Measurements from ENCODE around the gene SYNGR3. TPM values are rescaled to one million over a fixed set of nuclear protein-coding genes. Genes with fewer than 3 reads are reported as not detected.

SYNGR3 gene
- total RNA-seq, 1 donor from 2014 or later = 1.4 TPM

- no peak for DNase-seq (ENCODE audit: low spot score)
These were observed 12.6 kb upstream of the SYNGR3 start for GRCh38 chr16:1976951-1977874.

- DNase-seq (ENCODE audit: low spot score) = no peak
These were observed 11.9 kb upstream of the SYNGR3 start for GRCh38 chr16:1977875-1978268.

GRCh38 chr16:1978476-1979120 is 11.2 kb upstream of the SYNGR3 start:
- DNase-seq (ENCODE audit: low spot score) = no peak

GRCh38 chr16:1979271-1980029 is 10.3 kb upstream of the SYNGR3 start:
- peak; percentile 76 for DNase-seq (ENCODE audit: low spot score)

- DNase-seq (ENCODE audit: low spot score) = no peak
These were observed 9.6 kb upstream of the SYNGR3 start for GRCh38 chr16:1980030-1980769.

GRCh38 chr16:1980770-1981087 is 9.0 kb upstream of the SYNGR3 start:
- no peak for DNase-seq (ENCODE audit: low spot score)

GRCh38 chr16:1981398-1981836 is 8.4 kb upstream of the SYNGR3 start, which contains the start of gene NOXO1:
NOXO1 (minus strand) TSS chr16:1981469; CDS start chr16:1981179, 290 bp downstream.
- DNase-seq (ENCODE audit: low spot score) = no peak

- no peak for DNase-seq (ENCODE audit: low spot score)
These were observed 7.7 kb upstream of the SYNGR3 start for GRCh38 chr16:1982013-1982433.

- DNase-seq (ENCODE audit: low spot score) = no peak
These were observed 6.7 kb upstream of the SYNGR3 start for GRCh38 chr16:1982991-1983543.

- DNase-seq (ENCODE audit: low spot score) = peak; percentile 90
These were observed 6.0 kb upstream of the SYNGR3 start, which contains the start of gene GFER for GRCh38 chr16:1983544-1984346. GFER (plus strand) TSS chr16:1984193; CDS start chr16:1984219, 26 bp downstream.

- no peak for DNase-seq (ENCODE audit: low spot score)
These were observed 5.2 kb upstream of the SYNGR3 start for GRCh38 chr16:1984347-1985225.

- DNase-seq (ENCODE audit: low spot score) = no peak
These were observed 4.2 kb upstream of the SYNGR3 start for GRCh38 chr16:1985466-1986150.

GRCh38 chr16:1987198-1987597 is 2.6 kb upstream of the SYNGR3 start:
- DNase-seq (ENCODE audit: low spot score) = no peak

GRCh38 chr16:1990101-1990350 is 256 bp downstream of the SYNGR3 start:
- no peak for DNase-seq (ENCODE audit: low spot score)

GRCh38 chr16:1990351-1991134 is 773 bp downstream of the SYNGR3 start:
- no peak for DNase-seq (ENCODE audit: low spot score)

- no peak for DNase-seq (ENCODE audit: low spot score)
These were observed 1.4 kb downstream of the SYNGR3 start for GRCh38 chr16:1991135-1991551.

GRCh38 chr16:1991588-1991947 is 1.8 kb downstream of the SYNGR3 start:
- no peak for DNase-seq (ENCODE audit: low spot score)

Data from mucosa of gallbladder (tissue), 1 donor.